Neural progenitor cell (in vitro differentiated cells): Measurements from ENCODE around the gene GRAMD2A.

Experiments
- CTCF ChIP-seq: fragments of 200-600 bp; sonication (generic); IDR thresholded peaks from 2 replicates; pipeline ENCODE4 v1.5.1; 2017; ENCODE audit warnings: antibody characterized with exemption, mild to moderate bottlenecking
- EZH2 ChIP-seq: fragments of 200-600 bp; sonication (generic); IDR thresholded peaks from 2 replicates; pipeline ENCODE4 v1.6.1; 2017; ENCODE audit warnings: antibody characterized with exemption, mild to moderate bottlenecking, moderate library complexity

GRCh38 chr15:72170691-72171090, 26.9 kb downstream of the GRAMD2A start:
- no peak for TF ChIP-seq EZH2
- no peak for TF ChIP-seq CTCF
